OCI-LY3 (cell line): ENCODE results near the gene ASPSCR1.
A peak's percentile ranks its signal among the peaks of the same experiment; 100 is the strongest.

Experiments
- H2AFZ ChIP-seq: fragments of 200-600, 300-600 bp; shearing (Covaris generic); 2 replicates; pipeline ENCODE4 v1.6.0; 2014; ENCODE audit warnings: antibody characterized with exemption, low read depth, low read length
- H3K27ac ChIP-seq: fragments of 200-600, 300-600 bp; sonication (generic); 2 replicates; pipeline ENCODE4 v1.5.1; 2014; ENCODE audit warnings: mild to moderate bottlenecking, low read length, moderate library complexity, mixed read lengths
- H3K27me3 ChIP-seq: fragments of 200-600, 300-600 bp; sonication (generic); 2 replicates; pipeline ENCODE4 v1.6.1; 2014; ENCODE audit warnings: low read depth, low read length, mixed read lengths
- H3K36me3 ChIP-seq: fragments of 200-600, 300-600 bp; sonication (generic); replicated peaks from 2 replicates; pipeline ENCODE3; 2014; ENCODE audit warnings: low read depth, low read length, mixed read lengths
- H3K4me1 ChIP-seq: fragments of 300-600, 200-600 bp; sonication (generic); 2 replicates; pipeline ENCODE4 v1.6.1; 2014; ENCODE audit warnings: low read length, mixed read lengths
- H3K4me2 ChIP-seq: fragments of 200-600, 300-600 bp; sonication (generic); 2 replicates; pipeline ENCODE4 v1.6.1; 2014; ENCODE audit warnings: low read length, mixed read lengths
- H3K4me3 ChIP-seq: fragments of 300-600, 200-600 bp; sonication (generic); 2 replicates; pipeline ENCODE4 v1.5.1; 2014; ENCODE audit warnings: antibody characterized with exemption, mild to moderate bottlenecking, low read length, moderate library complexity
- H3K79me2 ChIP-seq: fragments of 300-600, 200-600 bp; shearing (Covaris generic); 2 replicates; pipeline ENCODE4 v1.6.1; 2014; ENCODE audit warnings: mild to moderate bottlenecking, low read length, mixed read lengths
- H3K9ac ChIP-seq: fragments of 300-600, 200-600 bp; shearing (Covaris generic); 2 replicates; pipeline ENCODE4 v1.6.0; 2014; ENCODE audit warnings: mild to moderate bottlenecking, low read length, moderate library complexity
- H3K9me3 ChIP-seq: fragments of 200-600, 300-600 bp; shearing (Covaris generic); 2 replicates; pipeline ENCODE4 v1.6.1; 2014; ENCODE audit warnings: low read length, mixed read lengths; ENCODE audit not compliant: insufficient read depth
- H4K20me1 ChIP-seq: fragments of 200-600, 300-600 bp; sonication (generic); 2 replicates; pipeline ENCODE4 v1.6.1; 2016; ENCODE audit warnings: low read length, mixed read lengths; ENCODE audit not compliant: insufficient read depth
- CTCF ChIP-seq: fragments of 200-600, 300-600 bp; sonication (generic); IDR thresholded peaks from 2 replicates; pipeline ENCODE4 v1.5.1; 2014; ENCODE audit warnings: antibody characterized with exemption, low read length, low read depth
- EZH2phosphoT487 ChIP-seq: fragments of 200-600 bp; shearing (Covaris generic); IDR thresholded peaks from 2 replicates; pipeline ENCODE4 v1.6.1; 2018; ENCODE audit warnings: antibody characterized with exemption, mixed run types, low read depth

ASPSCR1 gene

GRCh38 chr17:81977211-81977808 is at the start of gene ASPSCR1:
Gene ASPSCR1, plus strand, starts transcription at chr17:81977629. Its CDS starts 18 bp downstream, at chr17:81977647.
- H3K9me3 ChIP-seq = no peaks in the 10 kb centered on the region
- 0 out of 2 replicates have a peak within 1 kb of the TSS, but pooled peaks have one; percentile 54 for H2AFZ ChIP-seq
- no peaks in the 10 kb centered on the region for H3K27me3 ChIP-seq
- H3K79me2 ChIP-seq = peaks cover 4% of the 10 kb centered on the region; the same call in 1 of the 2 replicates
- peak within 1 kb of the TSS; percentile 94 for H3K4me3 ChIP-seq
- peaks cover 3% of the 10 kb centered on the region for H3K36me3 ChIP-seq
- TF ChIP-seq EZH2phosphoT487 (no peak), CTCF (no peak)
- H3K4me1 ChIP-seq = peaks cover 11% of the 10 kb centered on the region
- H3K9ac ChIP-seq = peak within 1 kb of the TSS; percentile 98
- H3K27ac ChIP-seq = peak within 1 kb of the TSS; percentile 59
- peak within 1 kb of the TSS; percentile 96 for H3K4me2 ChIP-seq
- H4K20me1 ChIP-seq = no peaks in the 10 kb centered on the region

GRCh38 chr17:81927653-81928543 is 49.5 kb upstream of the ASPSCR1 start, which contains the start of gene MAFG:
Gene MAFG, minus strand, starts transcription at chr17:81927735. Its CDS starts 4,550 bp downstream, at chr17:81923185.
- TF ChIP-seq CTCF (peak; percentile 65), EZH2phosphoT487 (no peak)
- H3K27ac ChIP-seq = peak within 1 kb of the TSS; percentile 69
- no peaks in the 10 kb centered on the region for H3K9me3 ChIP-seq
- no peaks in the 10 kb centered on the region for H3K36me3 ChIP-seq
- peaks cover 24% of the 10 kb centered on the region for H4K20me1 ChIP-seq
- peaks cover 13% of the 10 kb centered on the region; the same call in 1 of the 2 replicates for H3K4me1 ChIP-seq
- peak within 1 kb of the TSS; percentile 80 for H3K4me2 ChIP-seq
- H3K79me2 ChIP-seq = peaks cover 52% of the 10 kb centered on the region
- peak within 1 kb of the TSS; percentile 86 for H3K9ac ChIP-seq
- H3K4me3 ChIP-seq = peak within 1 kb of the TSS; percentile 95
- H2AFZ ChIP-seq = no peak within 1 kb of the TSS
- H3K27me3 ChIP-seq = no peaks in the 10 kb centered on the region

GRCh38 chr17:81928544-81929252 is 48.7 kb upstream of the ASPSCR1 start:
- Histone ChIP-seq H3K79me2 (peaks cover 46% of the 10 kb centered on the region), H3K27me3 (no peaks in the 10 kb centered on the region), H3K4me1 (peaks cover 13% of the 10 kb centered on the region; the same call in 1 of the 2 replicates), H3K27ac (no peak overlapping the region), H2AFZ (no peak overlapping the region), H4K20me1 (peaks cover 22% of the 10 kb centered on the region), H3K4me2 (peak overlapping the region; percentile 80), H3K36me3 (no peaks in the 10 kb centered on the region), H3K4me3 (peak overlapping the region; percentile 93), H3K9ac (peak overlapping the region; percentile 84), H3K9me3 (no peaks in the 10 kb centered on the region)
- TF ChIP-seq EZH2phosphoT487 = no peak
- no peak for TF ChIP-seq CTCF
